Measurements from ENCODE around the gene BUB1. TPM values are rescaled to one million over a fixed set of nuclear protein-coding genes. Genes with fewer than 3 reads are reported as not detected.

Gene BUB1
- total RNA-seq, 1 donor from 2014 or later = 7.8 TPM

- H3K9me3 ChIP-seq (ENCODE audit: control insufficient read depth in 3 of 3, low read length in 3 of 3) = no peaks in the 10 kb centered on the region
- no peaks in the 10 kb centered on the region for H3K27me3 ChIP-seq (ENCODE audit: control insufficient read depth in 3 of 3, insufficient read depth in 3 of 3, low read length in 3 of 3)
- H3K9ac ChIP-seq (ENCODE audit: low read depth in 1 of 3, low read length in 3 of 3) = peak overlapping the region; percentile 82 to 94 (median 92)
- peak overlapping the region; percentile 78 to 98 (median 92) for H3K4me3 ChIP-seq (ENCODE audit: low read length in 3 of 3)
- H3K4me1 ChIP-seq (ENCODE audit: control insufficient read depth in 3 of 3, insufficient read depth in 3 of 3, low read length in 3 of 3) = peaks cover 5 to 14% (median 9%) of the 10 kb centered on the region in 3 donors
- H3K27ac ChIP-seq (ENCODE audit: low read depth, low read length) = peak overlapping the region; percentile 86
- H3K36me3 ChIP-seq (ENCODE audit: control insufficient read depth in 3 of 3, insufficient read depth in 3 of 3, low read length in 3 of 3) = no peaks in the 10 kb centered on the region
Measured at GRCh38 chr2:110678457-110679336, 834 bp upstream of the BUB1 start.

- Histone ChIP-seq H3K4me3 (ENCODE audit: low read length in 3 of 3) (no peak overlapping the region), H3K27me3 (ENCODE audit: control insufficient read depth in 3 of 3, insufficient read depth in 3 of 3, low read length in 3 of 3) (no peaks in the 10 kb centered on the region), H3K27ac (ENCODE audit: low read depth, low read length) (no peak overlapping the region), H3K9me3 (ENCODE audit: control insufficient read depth in 3 of 3, low read length in 3 of 3) (no peaks in the 10 kb centered on the region), H3K4me1 (ENCODE audit: control insufficient read depth in 3 of 3, insufficient read depth in 3 of 3, low read length in 3 of 3) (peaks cover 5 to 14% (median 9%) of the 10 kb centered on the region in 3 donors), H3K9ac (ENCODE audit: low read depth in 1 of 3, low read length in 3 of 3) (no peak overlapping the region), H3K36me3 (ENCODE audit: control insufficient read depth in 3 of 3, insufficient read depth in 3 of 3, low read length in 3 of 3) (no peaks in the 10 kb centered on the region)
Measured at GRCh38 chr2:110677080-110677479, 783 bp downstream of the BUB1 start.

GRCh38 chr2:110675679-110676078, 2.2 kb downstream of the BUB1 start:
- no peaks in the 10 kb centered on the region for H3K36me3 ChIP-seq (ENCODE audit: control insufficient read depth in 3 of 3, insufficient read depth in 3 of 3, low read length in 3 of 3)
- no peak overlapping the region for H3K9ac ChIP-seq (ENCODE audit: low read depth in 1 of 3, low read length in 3 of 3)
- H3K4me1 ChIP-seq (ENCODE audit: control insufficient read depth in 3 of 3, insufficient read depth in 3 of 3, low read length in 3 of 3) = peaks cover 5 to 14% (median 9%) of the 10 kb centered on the region in 3 donors
- no peaks in the 10 kb centered on the region for H3K27me3 ChIP-seq (ENCODE audit: control insufficient read depth in 3 of 3, insufficient read depth in 3 of 3, low read length in 3 of 3)
- H3K4me3 ChIP-seq (ENCODE audit: low read length in 3 of 3) = no peak overlapping the region
- H3K27ac ChIP-seq (ENCODE audit: low read depth, low read length) = no peak overlapping the region
- H3K9me3 ChIP-seq (ENCODE audit: control insufficient read depth in 3 of 3, low read length in 3 of 3) = no peaks in the 10 kb centered on the region

- Histone ChIP-seq H3K27ac (ENCODE audit: low read depth, low read length) (no peak overlapping the region), H3K4me1 (ENCODE audit: control insufficient read depth in 3 of 3, insufficient read depth in 3 of 3, low read length in 3 of 3) (peaks cover 5 to 14% (median 9%) of the 10 kb centered on the region in 3 donors), H3K4me3 (ENCODE audit: low read length in 3 of 3) (no peak overlapping the region), H3K9ac (ENCODE audit: low read depth in 1 of 3, low read length in 3 of 3) (no peak overlapping the region), H3K36me3 (ENCODE audit: control insufficient read depth in 3 of 3, insufficient read depth in 3 of 3, low read length in 3 of 3) (no peaks in the 10 kb centered on the region), H3K9me3 (ENCODE audit: control insufficient read depth in 3 of 3, low read length in 3 of 3) (no peaks in the 10 kb centered on the region), H3K27me3 (ENCODE audit: control insufficient read depth in 3 of 3, insufficient read depth in 3 of 3, low read length in 3 of 3) (no peaks in the 10 kb centered on the region)
Measured at GRCh38 chr2:110674620-110675555, 3.0 kb downstream of the BUB1 start.

DNA sequence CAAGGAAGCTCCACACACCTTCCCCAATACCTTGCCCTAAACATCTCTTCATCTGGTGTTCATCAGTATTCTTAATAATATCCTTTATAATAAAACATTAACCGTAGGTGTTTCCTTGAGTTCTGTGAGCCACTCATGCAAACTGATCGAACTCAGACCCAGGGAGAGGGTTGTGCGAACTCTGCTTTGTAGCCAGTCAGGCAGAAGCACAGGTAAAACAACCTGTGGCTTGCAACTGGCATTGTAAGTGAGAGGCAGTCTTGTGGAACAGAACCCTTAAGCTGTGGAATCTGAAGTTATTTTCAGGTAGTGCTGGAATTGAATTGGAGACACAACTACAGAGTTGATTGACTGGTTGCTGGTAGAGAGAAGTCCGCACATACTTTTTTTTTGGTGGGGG, 4.7 kb downstream of the BUB1 start:
- H3K9me3 ChIP-seq (ENCODE audit: control insufficient read depth in 3 of 3, low read length in 3 of 3) = no peaks in the 10 kb centered on the region
- no peak overlapping the region for H3K9ac ChIP-seq (ENCODE audit: low read depth in 1 of 3, low read length in 3 of 3)
- H3K4me1 ChIP-seq (ENCODE audit: control insufficient read depth in 3 of 3, insufficient read depth in 3 of 3, low read length in 3 of 3) = peaks cover 3 to 7% (median 3%) of the 10 kb centered on the region in 3 donors
- no peaks in the 10 kb centered on the region for H3K27me3 ChIP-seq (ENCODE audit: control insufficient read depth in 3 of 3, insufficient read depth in 3 of 3, low read length in 3 of 3)
- H3K4me3 ChIP-seq (ENCODE audit: low read length in 3 of 3) = no peak overlapping the region
- H3K27ac ChIP-seq (ENCODE audit: low read depth, low read length) = no peak overlapping the region
- H3K36me3 ChIP-seq (ENCODE audit: control insufficient read depth in 3 of 3, insufficient read depth in 3 of 3, low read length in 3 of 3) = no peaks in the 10 kb centered on the region

DNA sequence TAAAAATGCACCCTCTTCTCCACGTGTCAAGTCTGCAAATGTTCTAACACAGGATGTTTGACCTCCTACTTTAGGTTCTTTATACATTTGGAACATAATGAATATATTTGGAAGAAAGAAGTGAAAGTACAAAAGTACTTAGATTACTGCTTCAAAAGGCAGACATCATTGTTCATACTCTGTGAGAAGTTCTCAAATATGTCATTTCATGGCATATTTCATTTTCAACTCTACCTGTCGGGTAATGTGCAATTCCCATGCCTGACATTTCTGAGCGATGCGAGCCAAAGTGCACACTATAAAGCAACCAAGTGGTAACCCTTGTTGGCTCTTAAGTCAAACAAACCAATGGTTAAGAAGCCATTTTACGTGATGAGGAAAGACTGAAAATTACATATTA, 7.0 kb downstream of the BUB1 start:
- Histone ChIP-seq H3K27me3 (ENCODE audit: control insufficient read depth in 3 of 3, insufficient read depth in 3 of 3, low read length in 3 of 3) (no peaks in the 10 kb centered on the region), H3K4me1 (ENCODE audit: control insufficient read depth in 3 of 3, insufficient read depth in 3 of 3, low read length in 3 of 3) (no peaks in the 10 kb centered on the region), H3K4me3 (ENCODE audit: low read length in 3 of 3) (no peak overlapping the region), H3K9ac (ENCODE audit: low read depth in 1 of 3, low read length in 3 of 3) (no peak overlapping the region), H3K9me3 (ENCODE audit: control insufficient read depth in 3 of 3, low read length in 3 of 3) (no peaks in the 10 kb centered on the region), H3K27ac (ENCODE audit: low read depth, low read length) (no peak overlapping the region), H3K36me3 (ENCODE audit: control insufficient read depth in 3 of 3, insufficient read depth in 3 of 3, low read length in 3 of 3) (no peaks in the 10 kb centered on the region)

GRCh38 chr2:110669079-110669478, 8.8 kb downstream of the BUB1 start:
- Histone ChIP-seq H3K27me3 (ENCODE audit: control insufficient read depth in 3 of 3, insufficient read depth in 3 of 3, low read length in 3 of 3) (no peaks in the 10 kb centered on the region), H3K9me3 (ENCODE audit: control insufficient read depth in 3 of 3, low read length in 3 of 3) (no peaks in the 10 kb centered on the region), H3K36me3 (ENCODE audit: control insufficient read depth in 3 of 3, insufficient read depth in 3 of 3, low read length in 3 of 3) (no peaks in the 10 kb centered on the region)

GRCh38 chr2:110667071-110667470, 10.8 kb downstream of the BUB1 start:
- Histone ChIP-seq H3K27ac (ENCODE audit: low read depth, low read length) (no peak overlapping the region), H3K4me3 (ENCODE audit: low read length in 3 of 3) (no peak overlapping the region), H3K27me3 (ENCODE audit: control insufficient read depth in 3 of 3, insufficient read depth in 3 of 3, low read length in 3 of 3) (no peaks in the 10 kb centered on the region), H3K9ac (ENCODE audit: low read depth in 1 of 3, low read length in 3 of 3) (no peak overlapping the region), H3K9me3 (ENCODE audit: control insufficient read depth in 3 of 3, low read length in 3 of 3) (no peaks in the 10 kb centered on the region), H3K36me3 (ENCODE audit: control insufficient read depth in 3 of 3, insufficient read depth in 3 of 3, low read length in 3 of 3) (no peaks in the 10 kb centered on the region), H3K4me1 (ENCODE audit: control insufficient read depth in 3 of 3, insufficient read depth in 3 of 3, low read length in 3 of 3) (no peaks in the 10 kb centered on the region)

More at GRCh38 chr2:110669079-110669478, 8.8 kb downstream of the BUB1 start:
- Histone ChIP-seq H3K4me1 (ENCODE audit: control insufficient read depth in 3 of 3, insufficient read depth in 3 of 3, low read length in 3 of 3) (no peaks in the 10 kb centered on the region), H3K27ac (ENCODE audit: low read depth, low read length) (no peak overlapping the region), H3K4me3 (ENCODE audit: low read length in 3 of 3) (no peak overlapping the region), H3K9ac (ENCODE audit: low read depth in 1 of 3, low read length in 3 of 3) (no peak overlapping the region)

DNA sequence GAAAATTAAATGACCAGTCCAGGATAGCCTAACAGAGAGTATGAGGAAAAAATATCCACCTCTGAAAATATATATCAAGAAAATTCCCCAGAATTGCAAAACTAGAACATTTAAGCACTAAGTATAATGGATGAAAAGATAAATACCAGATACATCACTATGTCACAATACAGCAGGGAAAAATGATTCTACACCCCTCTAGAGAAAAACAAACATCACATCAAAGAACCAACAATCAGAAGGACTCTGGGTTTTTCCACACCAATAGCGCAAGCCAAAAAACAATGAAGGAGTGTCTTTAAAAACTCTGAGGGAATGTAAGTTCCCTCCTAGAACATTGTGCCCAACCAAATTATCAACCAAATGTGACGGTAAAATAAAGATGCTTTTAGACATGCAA, 13.7 kb downstream of the BUB1 start:
- H3K36me3 ChIP-seq (ENCODE audit: control insufficient read depth in 3 of 3, insufficient read depth in 3 of 3, low read length in 3 of 3) = no peaks in the 10 kb centered on the region
- no peak overlapping the region for H3K27ac ChIP-seq (ENCODE audit: low read depth, low read length)
- H3K27me3 ChIP-seq (ENCODE audit: control insufficient read depth in 3 of 3, insufficient read depth in 3 of 3, low read length in 3 of 3) = no peaks in the 10 kb centered on the region
- H3K9me3 ChIP-seq (ENCODE audit: control insufficient read depth in 3 of 3, low read length in 3 of 3) = no peaks in the 10 kb centered on the region
- H3K4me3 ChIP-seq (ENCODE audit: low read length in 3 of 3) = no peak overlapping the region
- H3K4me1 ChIP-seq (ENCODE audit: control insufficient read depth in 3 of 3, insufficient read depth in 3 of 3, low read length in 3 of 3) = peaks cover 0 to 14% (median 0%) of the 10 kb centered on the region in 3 donors
- H3K9ac ChIP-seq (ENCODE audit: low read depth in 1 of 3, low read length in 3 of 3) = no peak overlapping the region

GRCh38 chr2:110662560-110662959, 15.3 kb downstream of the BUB1 start:
- peaks cover 3 to 18% (median 5%) of the 10 kb centered on the region in 3 donors for H3K4me1 ChIP-seq (ENCODE audit: control insufficient read depth in 3 of 3, insufficient read depth in 3 of 3, low read length in 3 of 3)
- H3K27ac ChIP-seq (ENCODE audit: low read depth, low read length) = no peak overlapping the region
- no peaks in the 10 kb centered on the region for H3K27me3 ChIP-seq (ENCODE audit: control insufficient read depth in 3 of 3, insufficient read depth in 3 of 3, low read length in 3 of 3)
- H3K36me3 ChIP-seq (ENCODE audit: control insufficient read depth in 3 of 3, insufficient read depth in 3 of 3, low read length in 3 of 3) = no peaks in the 10 kb centered on the region
- H3K9ac ChIP-seq (ENCODE audit: low read depth in 1 of 3, low read length in 3 of 3) = no peak overlapping the region
- no peaks in the 10 kb centered on the region for H3K9me3 ChIP-seq (ENCODE audit: control insufficient read depth in 3 of 3, low read length in 3 of 3)
- no peak overlapping the region for H3K4me3 ChIP-seq (ENCODE audit: low read length in 3 of 3)
